OCI-LY7 (cell line): ENCODE results near the gene FBXW7. TPM values are rescaled to one million over a fixed set of nuclear protein-coding genes. Genes with fewer than 3 reads are reported as not detected.

ENCODE experiments used
- BruUV-seq: library from RNA; stranded (reverse); fragments of 400-500 nt; replicated peaks from 2 replicates; lab custom pipeline; 2021; lab: Mats Ljungman, UMichigan
- CTCF ChIA-PET: fragments of 300-600 bp; sonication (Branson Sonifier 250); formaldehyde crosslinking; loops from one replicate; lab custom pipeline; 2022; ENCODE audit warnings: antibody characterized with exemption; ENCODE audit not compliant: unreplicated experiment; lab: Charles Lee
- POLR2A ChIA-PET: fragments of 300-600 bp; sonication (Branson Sonifier 250); formaldehyde crosslinking; loops from one replicate; lab custom pipeline; 2022; ENCODE audit warnings: antibody characterized with exemption; lab: Charles Lee
- DNase-seq: peaks from one replicate; pipeline ENCODE4 v3.0.0-alpha.2; 2015; ENCODE audit warnings: low spot score
- H2AFZ ChIP-seq: fragments of 200-600 bp; sonication (generic), shearing (Covaris generic); 2 replicates; pipeline ENCODE4 v1.6.1; 2014; ENCODE audit warnings: mild to moderate bottlenecking, antibody characterized with exemption, low read length, moderate library complexity
- H3K27ac ChIP-seq: fragments of 200-600 bp; sonication (generic); 2 replicates; pipeline ENCODE4 v1.5.1; 2014; ENCODE audit warnings: mixed run types, low read depth, mild to moderate bottlenecking, moderate library complexity, low read length, inconsistent platforms; ENCODE audit not compliant: poor library complexity, severe bottlenecking
- H3K36me3 ChIP-seq: fragments of 200-600 bp; sonication (generic); 2 replicates; pipeline ENCODE4 v1.6.1; 2014; ENCODE audit warnings: mild to moderate bottlenecking, antibody characterized with exemption, low read length, moderate library complexity, mixed read lengths; ENCODE audit not compliant: insufficient read depth
- H3K4me1 ChIP-seq: fragments of 200-600 bp; sonication (generic); 2 replicates; pipeline ENCODE4 v1.5.1; 2014; ENCODE audit warnings: mild to moderate bottlenecking, low read length; ENCODE audit not compliant: insufficient read depth, poor library complexity, severe bottlenecking
- H3K4me2 ChIP-seq: fragments of 200-600 bp; sonication (generic); 2 replicates; pipeline ENCODE4 v1.6.1; 2014; ENCODE audit warnings: mild to moderate bottlenecking, low read length
- H3K4me3 ChIP-seq: fragments of 200-600 bp; sonication (generic); 2 replicates; pipeline ENCODE4 v1.5.1; 2014; ENCODE audit warnings: mild to moderate bottlenecking, low read depth, low read length; ENCODE audit not compliant: poor library complexity, severe bottlenecking
- H3K79me2 ChIP-seq: fragments of 200-600 bp; sonication (generic); 2 replicates; pipeline ENCODE4 v1.6.1; 2016; ENCODE audit warnings: low read depth, mild to moderate bottlenecking, low read length, moderate library complexity, mixed read lengths; ENCODE audit not compliant: insufficient read depth
- H3K9me2 ChIP-seq: fragments of 200-600 bp; sonication (generic); 2 replicates; pipeline ENCODE4 v1.6.1; 2016; ENCODE audit warnings: mild to moderate bottlenecking, low read length, mixed read lengths; ENCODE audit not compliant: insufficient read depth
- H3K9me3 ChIP-seq: fragments of 200-600 bp; sonication (generic); 2 replicates; pipeline ENCODE4 v1.6.1; 2014; ENCODE audit warnings: mild to moderate bottlenecking, mixed run types, low read length, mixed read lengths
- H4K20me1 ChIP-seq: fragments of 200-600 bp; sonication (generic); 2 replicates; pipeline ENCODE4 v1.6.1; 2014; ENCODE audit warnings: mild to moderate bottlenecking, antibody characterized with exemption, low read length, moderate library complexity, mixed read lengths; ENCODE audit not compliant: insufficient read depth
- CTCF ChIP-seq: fragments of 200-600 bp; sonication (generic); conservative IDR thresholded peaks from 2 replicates; pipeline ENCODE4 v1.5.1; 2014; ENCODE audit warnings: mild to moderate bottlenecking, antibody characterized with exemption, low read length, moderate library complexity, mixed read lengths
- EZH2phosphoT487 ChIP-seq: fragments of 200-600 bp; sonication (generic); IDR thresholded peaks from 2 replicates; pipeline ENCODE4 v1.6.1; 2018; ENCODE audit warnings: low read depth, borderline replicate concordance, mild to moderate bottlenecking, mixed run types, antibody characterized with exemption, low read length, moderate library complexity, mixed read lengths
- intact Hi-C: fragments of 100-400 bp; cut with micrococcal nuclease; formaldehyde crosslinking; loops from one replicate; pipeline ENCODE4 v1.10.0; 2022; ENCODE audit not compliant: unreplicated experiment
- total RNA-seq, 2 experiments: library from RNA; depleted of rRNA in 1 of 2; stranded (reverse); fragments of >200 nt in 1 of 2; shearing (Covaris generic) in 1 of 2; gene quantifications; 2 replicates each; pipeline ENCODE4 v1.2.3, GENCODE V29; 2014 to 2022

FBXW7 gene
- total RNA-seq, 2 experiments from 2014 or later = 58.8 to 102 TPM

- ChIA-PET CTCF (no interaction called here), POLR2A (interaction anchor here (1.2 to 1.4 kb wide), 2 partner anchors 13 to 35 kb away, joined by 3 read pairs; no protein-coding TSS in a partner anchor)
- H3K9me3 ChIP-seq = 0 out of 2 replicates have a peak, but pooled peaks cover 6% of the 10 kb centered on the region
- BruUV-seq = no TSS peak
- peaks cover 4% of the 10 kb centered on the region; the same call in 1 of the 2 replicates for H3K79me2 ChIP-seq
- intact Hi-C loops = no loop called here
- no peak overlapping the region for H2AFZ ChIP-seq
- H3K36me3 ChIP-seq = no peaks in the 10 kb centered on the region; the same call in 1 of the 2 replicates
- TF ChIP-seq CTCF (no peak), EZH2phosphoT487 (no peak)
- H4K20me1 ChIP-seq = no peaks in the 10 kb centered on the region
- H3K27ac ChIP-seq = no peak overlapping the region
- no peak overlapping the region for H3K4me2 ChIP-seq
- H3K4me1 ChIP-seq = no peaks in the 10 kb centered on the region
- H3K9me2 ChIP-seq = no peaks in the 10 kb centered on the region
- H3K4me3 ChIP-seq = no peak overlapping the region
- no peak for DNase-seq
Measured at GRCh38 chr4:152359208-152360044, 176.5 kb downstream of the FBXW7 start.

GRCh38 chr4:152357206-152357605, 178.7 kb downstream of the FBXW7 start:
- no TSS peak for BruUV-seq
- ChIA-PET CTCF (no interaction called here), POLR2A (interaction anchor here (0.5 to 1.4 kb wide), 4 partner anchors 10 to 1352 kb away, joined by 4 to 5 read pairs (median 4); no protein-coding TSS in a partner anchor)
- peaks cover 4% of the 10 kb centered on the region; the same call in 1 of the 2 replicates for H3K79me2 ChIP-seq
- DNase-seq = no peak
- H3K4me2 ChIP-seq = no peak overlapping the region
- TF ChIP-seq EZH2phosphoT487 (no peak), CTCF (no peak)
- no peaks in the 10 kb centered on the region for H3K9me2 ChIP-seq
- no peak overlapping the region for H2AFZ ChIP-seq
- H3K36me3 ChIP-seq = no peaks in the 10 kb centered on the region; the same call in 1 of the 2 replicates
- H3K4me3 ChIP-seq = no peak overlapping the region
- intact Hi-C loops = no loop called here
- H4K20me1 ChIP-seq = peaks cover 11% of the 10 kb centered on the region; the same call in 1 of the 2 replicates
- no peaks in the 10 kb centered on the region for H3K4me1 ChIP-seq
- H3K27ac ChIP-seq = no peak overlapping the region
- no peaks in the 10 kb centered on the region for H3K9me3 ChIP-seq
